Smooth muscle cell (in vitro differentiated cells): ENCODE data around the gene S100A9. TPM values are rescaled to one million over a fixed set of nuclear protein-coding genes. Genes with fewer than 3 reads are reported as not detected.

Experiments
- DNase-seq: peaks from one replicate; lab custom pipeline; 2025; ENCODE audit not compliant: unreplicated experiment; lab: John Stamatoyannopoulos, UW
- H2AFZ ChIP-seq: fragments of 200-600 bp; sonication (generic); 2 replicates; pipeline ENCODE4 v1.6.0; 2016; ENCODE audit warnings: antibody characterized with exemption, low read depth, mild to moderate bottlenecking
- H3F3A ChIP-seq: fragments of 200-600 bp; sonication (generic); 2 replicates; pipeline ENCODE4 v1.6.0; 2017; ENCODE audit warnings: antibody characterized with exemption, low read depth
- H3K27ac ChIP-seq: fragments of 200-600 bp; sonication (generic); 2 replicates; pipeline ENCODE4 v1.5.1; 2016; ENCODE audit warnings: low read depth, mild to moderate bottlenecking
- H3K27me3 ChIP-seq: fragments of 200-600 bp; sonication (generic); 2 replicates; pipeline ENCODE4 v1.6.1; 2016; ENCODE audit warnings: low read depth, mild to moderate bottlenecking
- H3K36me3 ChIP-seq: fragments of 200-600 bp; sonication (generic); 2 replicates; pipeline ENCODE4 v1.5.1; 2016; ENCODE audit warnings: low read depth
- H3K4me1 ChIP-seq: fragments of 200-600 bp; sonication (generic); 2 replicates; pipeline ENCODE4 v1.5.1; 2016; ENCODE audit warnings: low read depth
- H3K4me2 ChIP-seq: fragments of 200-600 bp; sonication (generic); 2 replicates; pipeline ENCODE4 v1.6.0; 2016; ENCODE audit warnings: mild to moderate bottlenecking
- H3K4me3 ChIP-seq: fragments of 200-600 bp; sonication (generic); 2 replicates; pipeline ENCODE4 v1.5.1; 2016; ENCODE audit warnings: mild to moderate bottlenecking
- H3K79me2 ChIP-seq: fragments of 200-600 bp; sonication (generic); 2 replicates; pipeline ENCODE4 v1.6.0; 2016; ENCODE audit warnings: low read depth, mild to moderate bottlenecking
- H3K9ac ChIP-seq: fragments of 200-600 bp; sonication (generic); 2 replicates; pipeline ENCODE4 v1.6.0; 2016; ENCODE audit warnings: low read depth
- H3K9me3 ChIP-seq: fragments of 200-600 bp; sonication (generic); replicated peaks from 2 replicates; pipeline ENCODE4 v1.5.1; 2016; ENCODE audit warnings: low read depth
- H4K20me1 ChIP-seq: fragments of 200-600 bp; sonication (generic); 2 replicates; pipeline ENCODE4 v1.6.0; 2016; ENCODE audit warnings: low read depth
- WGBS: methylation state at CpG from one replicate; pipeline ENCODE4 v1.1.7; 2016; ENCODE audit warnings: low lambda C conversion rate; 5-methylcytosine and 5-hydroxymethylcytosine counted together
- polyA plus RNA-seq: library from polyadenylated mRNA; unstranded; fragments of >200 nt; fragmentation: Nextera tagmentation; extraction: Ambion mirVana; gene quantifications from 2 replicates; pipeline ENCODE4 v1.2.1, GENCODE V29; 2016
- total RNA-seq: library from RNA; depleted of rRNA; stranded (reverse); fragments of >200 nt; gene quantifications from 2 replicates; pipeline ENCODE4 v1.2.3, GENCODE V29; 2014
- TF ChIP-seq, protein P1 (sequence below): fragments of 200-600 bp; sonication (generic); IDR thresholded peaks from 2 replicates; pipeline ENCODE4 v1.5.1; 2017; ENCODE audit warnings: borderline replicate concordance, mild to moderate bottlenecking, antibody characterized with exemption; ENCODE audit not compliant: insufficient read depth, poor library complexity, severe bottlenecking

The S100A9 gene
- total and polyA plus RNA-seq, 2 experiments from 2014 or later, result 81.9 to 197 TPM

DNA sequence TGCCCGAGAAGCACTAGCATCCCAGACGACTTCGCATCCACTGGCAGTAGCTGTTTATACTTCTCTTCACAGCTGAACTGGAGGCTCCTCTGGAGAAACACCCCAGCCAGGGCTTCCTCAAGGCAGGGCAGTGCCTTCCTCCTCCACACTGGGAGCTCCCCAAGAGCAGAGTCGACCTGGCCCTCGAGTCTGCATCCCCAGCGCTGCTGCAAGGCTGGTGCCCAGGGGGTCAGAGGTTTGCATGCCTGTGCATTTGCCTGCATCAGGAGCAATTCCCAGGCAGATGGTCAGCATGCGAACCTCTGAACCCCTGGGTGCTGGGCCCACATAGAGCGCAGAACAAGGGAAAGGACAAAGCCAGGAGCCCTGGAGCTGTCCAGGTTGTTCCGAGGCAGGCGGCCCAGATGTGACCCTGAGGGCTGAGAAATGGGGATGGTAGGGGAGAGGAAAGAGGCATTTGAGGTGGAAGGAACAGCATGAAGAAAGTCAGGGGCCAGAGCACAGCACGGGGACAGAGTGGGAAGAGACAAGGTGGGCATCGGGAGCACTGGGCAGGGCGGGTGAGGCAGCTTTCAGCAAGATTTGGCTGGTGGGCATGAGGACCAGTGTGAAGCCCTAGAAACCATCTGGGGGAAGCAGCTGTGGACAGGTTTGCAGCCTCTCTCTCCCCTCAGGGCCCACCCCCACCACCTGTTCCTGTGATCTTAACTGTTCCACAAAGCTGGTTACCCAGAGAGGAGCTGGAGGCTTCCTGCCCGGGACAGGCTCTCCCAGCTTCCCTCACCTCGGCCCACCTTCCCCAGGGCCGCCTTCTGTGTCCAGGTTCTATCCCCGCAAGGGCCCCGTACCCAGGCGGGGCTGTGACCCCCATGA, 39.6 kb downstream of the S100A9 start:
- DNase-seq, result no peak
- TF ChIP-seq, protein P1, sequence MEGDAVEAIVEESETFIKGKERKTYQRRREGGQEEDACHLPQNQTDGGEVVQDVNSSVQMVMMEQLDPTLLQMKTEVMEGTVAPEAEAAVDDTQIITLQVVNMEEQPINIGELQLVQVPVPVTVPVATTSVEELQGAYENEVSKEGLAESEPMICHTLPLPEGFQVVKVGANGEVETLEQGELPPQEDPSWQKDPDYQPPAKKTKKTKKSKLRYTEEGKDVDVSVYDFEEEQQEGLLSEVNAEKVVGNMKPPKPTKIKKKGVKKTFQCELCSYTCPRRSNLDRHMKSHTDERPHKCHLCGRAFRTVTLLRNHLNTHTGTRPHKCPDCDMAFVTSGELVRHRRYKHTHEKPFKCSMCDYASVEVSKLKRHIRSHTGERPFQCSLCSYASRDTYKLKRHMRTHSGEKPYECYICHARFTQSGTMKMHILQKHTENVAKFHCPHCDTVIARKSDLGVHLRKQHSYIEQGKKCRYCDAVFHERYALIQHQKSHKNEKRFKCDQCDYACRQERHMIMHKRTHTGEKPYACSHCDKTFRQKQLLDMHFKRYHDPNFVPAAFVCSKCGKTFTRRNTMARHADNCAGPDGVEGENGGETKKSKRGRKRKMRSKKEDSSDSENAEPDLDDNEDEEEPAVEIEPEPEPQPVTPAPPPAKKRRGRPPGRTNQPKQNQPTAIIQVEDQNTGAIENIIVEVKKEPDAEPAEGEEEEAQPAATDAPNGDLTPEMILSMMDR, result no peak
- no peak overlapping the region for H3K4me3 ChIP-seq
- WGBS, result 87% methylated on average over 19 of the region's 19 CpGs
- no peaks in the 10 kb centered on the region for H3F3A ChIP-seq
- H3K36me3 ChIP-seq, result no peaks in the 10 kb centered on the region
- no peak overlapping the region for H3K27ac ChIP-seq
- no peaks in the 10 kb centered on the region for H3K79me2 ChIP-seq
- H3K4me2 ChIP-seq, result no peak overlapping the region
- H3K9ac ChIP-seq, result no peak overlapping the region
- H3K27me3 ChIP-seq, result no peaks in the 10 kb centered on the region
- no peaks in the 10 kb centered on the region for H3K4me1 ChIP-seq
- no peak overlapping the region for H2AFZ ChIP-seq
- H4K20me1 ChIP-seq, result no peaks in the 10 kb centered on the region
- H3K9me3 ChIP-seq, result no peaks in the 10 kb centered on the region

DNA sequence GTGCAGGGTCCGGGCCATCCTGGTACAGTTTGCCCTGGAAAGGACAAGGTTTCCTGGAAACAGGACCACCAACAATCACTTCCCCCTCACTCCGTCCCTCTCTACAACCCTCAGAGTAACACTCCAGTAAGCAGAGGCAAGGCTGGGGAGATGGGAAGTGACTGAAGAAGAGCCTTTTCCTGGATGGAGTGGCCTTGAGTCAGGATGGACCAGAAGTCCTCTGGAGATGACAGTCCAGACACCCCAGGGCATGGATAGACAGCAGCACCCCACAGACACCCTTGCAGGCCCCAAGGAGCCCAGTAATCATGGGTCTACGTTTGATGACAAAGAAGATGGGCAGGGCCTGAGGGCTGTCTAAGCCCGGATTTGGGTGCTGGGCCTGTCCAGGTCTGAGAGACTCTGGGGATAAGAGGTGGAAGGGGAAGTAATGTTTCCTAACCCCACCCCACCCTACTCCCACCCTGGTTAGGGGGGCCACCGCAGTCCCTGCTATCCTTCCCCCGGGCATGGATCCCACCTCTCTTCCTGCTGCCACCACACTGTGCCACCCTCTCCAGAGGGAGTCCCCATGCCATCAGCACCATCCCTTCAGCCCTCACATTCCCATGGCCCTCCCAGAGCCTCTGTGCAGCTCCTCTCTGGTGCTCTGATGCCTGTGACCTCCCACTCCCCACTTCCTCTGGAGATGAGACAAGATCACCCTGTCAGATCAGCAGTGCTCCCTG, 40.4 kb downstream of the S100A9 start:
- H3K27ac ChIP-seq, result no peak overlapping the region
- no peak overlapping the region for H3K4me3 ChIP-seq
- no peak overlapping the region for H3K9ac ChIP-seq
- no peak overlapping the region for H2AFZ ChIP-seq
- no peaks in the 10 kb centered on the region for H3K27me3 ChIP-seq
- H3K4me1 ChIP-seq, result no peaks in the 10 kb centered on the region
- no peaks in the 10 kb centered on the region for H3K36me3 ChIP-seq
- H4K20me1 ChIP-seq, result no peaks in the 10 kb centered on the region
- H3K4me2 ChIP-seq, result no peak overlapping the region
- WGBS, result 78% methylated on average over 6 of the region's 6 CpGs
- no peaks in the 10 kb centered on the region for H3K9me3 ChIP-seq
- no peaks in the 10 kb centered on the region for H3F3A ChIP-seq
- H3K79me2 ChIP-seq, result no peaks in the 10 kb centered on the region
- DNase-seq, result no peak
- TF ChIP-seq, protein P1, result no peak

DNA sequence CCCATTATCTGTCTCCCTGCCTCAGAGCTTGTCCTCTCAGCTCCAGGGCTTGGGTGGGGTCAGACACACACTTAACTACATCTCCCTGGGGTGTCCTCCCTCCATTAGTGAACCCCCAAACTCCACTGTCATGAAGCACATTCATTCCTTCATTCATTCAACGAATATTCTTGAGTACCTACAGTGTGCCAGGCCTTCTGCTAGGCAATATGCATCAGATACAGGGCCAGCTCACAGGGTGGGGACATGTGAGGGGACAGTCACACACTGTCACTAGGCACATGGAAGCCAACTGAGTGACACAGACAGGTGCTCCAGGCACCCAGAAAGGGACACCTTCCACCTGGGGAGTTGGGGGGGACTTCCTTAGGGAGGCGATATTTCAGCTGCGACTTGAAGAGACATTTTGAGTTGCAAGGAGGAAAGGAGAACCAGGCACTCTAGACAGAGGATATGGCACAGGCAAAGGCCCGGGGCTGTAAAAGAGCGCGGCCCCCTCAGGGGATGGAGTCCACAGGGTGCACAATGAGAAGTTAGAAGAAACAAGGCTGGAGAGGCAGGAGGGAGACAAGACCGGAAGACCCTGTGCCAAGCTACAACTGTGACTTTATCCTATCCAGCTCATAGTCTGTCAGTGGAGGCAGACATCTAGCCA, 41.9 kb downstream of the S100A9 start:
- no peaks in the 10 kb centered on the region for H3K27me3 ChIP-seq
- H4K20me1 ChIP-seq, result no peaks in the 10 kb centered on the region
- TF ChIP-seq, protein P1, result no peak
- H3K4me2 ChIP-seq, result no peak overlapping the region
- DNase-seq, result no peak
- H3K4me1 ChIP-seq, result no peaks in the 10 kb centered on the region
- H3F3A ChIP-seq, result no peaks in the 10 kb centered on the region
- no peaks in the 10 kb centered on the region for H3K9me3 ChIP-seq
- H3K9ac ChIP-seq, result no peak overlapping the region
- 86% methylated on average over 7 of the region's 7 CpGs for WGBS
- H2AFZ ChIP-seq, result no peak overlapping the region
- no peaks in the 10 kb centered on the region for H3K36me3 ChIP-seq
- H3K4me3 ChIP-seq, result no peak overlapping the region
- H3K79me2 ChIP-seq, result no peaks in the 10 kb centered on the region
- H3K27ac ChIP-seq, result no peak overlapping the region
